Endothelial cell of umbilical vein (primary cell): Measurements from ENCODE around the gene EGR4. TPM values are rescaled to one million over a fixed set of nuclear protein-coding genes. Genes with fewer than 3 reads are reported as not detected.

Source experiments
- BruUV-seq: library from RNA; stranded (reverse); fragments of 400-500 nt; replicated peaks from 2 replicates; lab custom pipeline; 2021; lab: Mats Ljungman, UMichigan
- CTCF ChIA-PET: fragments of 300-600, 350-600 bp; sonication (Branson Sonifier 250); formaldehyde crosslinking; loops from one replicate; lab custom pipeline; 2021; ENCODE audit warnings: antibody characterized with exemption, inconsistent platforms; lab: Charles Lee
- POLR2A ChIA-PET: fragments of 300-600, 350-600 bp; sonication (Branson Sonifier 250); formaldehyde crosslinking; loops from one replicate; lab custom pipeline; 2021; ENCODE audit warnings: antibody characterized with exemption, inconsistent platforms; lab: Charles Lee
- DNase-seq: peaks from one replicate; pipeline ENCODE4 v3.0.0-alpha.2; 2011; ENCODE audit warnings: low read depth, low spot score
- FAIRE-seq: peaks from 2 replicates; lab custom pipeline; 2011; peaks lifted over from hg19 to GRCh38; lab: Jason Lieb, UNC
- H2AFZ ChIP-seq: 2 replicates; pipeline ENCODE4 v1.6.0; 2012; ENCODE audit warnings: low read depth, low read length, control low read depth, inconsistent platforms
- H3K27ac ChIP-seq: 2 replicates; pipeline ENCODE4 v1.5.1; 2011; ENCODE audit warnings: low read depth, mild to moderate bottlenecking, control low read depth, low read length, moderate library complexity; ENCODE audit not compliant: insufficient read depth
- H3K27me3 ChIP-seq, 2 experiments: 2 replicates each; pipeline versions ENCODE4 v1.6.0 to v1.6.1; 2011; ENCODE audit warnings: low read length in 2 of 2, mixed read lengths in 1 of 2; ENCODE audit not compliant: control insufficient read depth in 2 of 2, insufficient read depth in 2 of 2
- H3K36me3 ChIP-seq, 2 experiments: 2 replicates in 1 of 2; 3 replicates in 1 of 2; pipeline ENCODE4 v1.5.1; 2011; ENCODE audit warnings: low read length in 2 of 2, mild to moderate bottlenecking in 1 of 2, moderate library complexity in 1 of 2; ENCODE audit not compliant: control insufficient read depth in 2 of 2, insufficient read depth in 2 of 2; ENCODE audit errors: extremely low read depth in 1 of 2
- H3K4me1 ChIP-seq: 3 replicates; pipeline ENCODE4 v1.5.1; 2011; ENCODE audit warnings: mild to moderate bottlenecking, low read length; ENCODE audit not compliant: control insufficient read depth, insufficient read depth; ENCODE audit errors: extremely low read depth
- H3K4me2 ChIP-seq: 2 replicates; pipeline ENCODE4 v1.6.1; 2011; ENCODE audit warnings: low read length, control low read depth, mixed read lengths; ENCODE audit not compliant: insufficient read depth
- H3K4me3 ChIP-seq, 3 experiments: fragments of 200-600 bp in 1 of 3; sonication (generic), shearing (Covaris generic) in 1 of 3; replicated peaks in 1 of 3; 2 replicates each; pipeline ENCODE4 v1.5.1; 2011 to 2016; ENCODE audit warnings: control low read depth in 3 of 3, low read length in 3 of 3, mild to moderate bottlenecking in 2 of 3, inconsistent platforms in 1 of 3, low read depth in 1 of 3, moderate library complexity in 1 of 3; ENCODE audit not compliant: insufficient read depth in 1 of 3
- H3K79me2 ChIP-seq: 2 replicates; pipeline ENCODE4 v1.6.0; 2012; ENCODE audit warnings: low read length, inconsistent platforms; ENCODE audit not compliant: control insufficient read depth, insufficient read depth
- H3K9ac ChIP-seq: replicated peaks from 2 replicates; pipeline ENCODE3; 2011; ENCODE audit warnings: low read length, control low read depth; ENCODE audit not compliant: insufficient read depth; ENCODE audit errors: extremely low read depth
- H3K9me1 ChIP-seq: replicated peaks from 3 replicates; pipeline ENCODE4 v1.6.0; 2011; ENCODE audit warnings: mild to moderate bottlenecking, low read length; ENCODE audit not compliant: control insufficient read depth, insufficient read depth; ENCODE audit errors: extremely low read depth
- H3K9me3 ChIP-seq: replicated peaks from 2 replicates; pipeline ENCODE4 v1.5.1; 2012; ENCODE audit warnings: low read length, inconsistent platforms; ENCODE audit not compliant: control insufficient read depth, insufficient read depth
- H4K20me1 ChIP-seq: replicated peaks from 2 replicates; pipeline ENCODE3; 2011; ENCODE audit warnings: mild to moderate bottlenecking, low read length; ENCODE audit not compliant: control insufficient read depth, insufficient read depth; ENCODE audit errors: extremely low read depth
- CTCF ChIP-seq, 2 donors: IDR thresholded peaks; 1 replicate in 1 of 2; 2 replicates in 1 of 2; pipeline ENCODE4 v1.5.1; 2011; ENCODE audit warnings: low read length in 2 of 2, mild to moderate bottlenecking in 2 of 2, moderate library complexity in 2 of 2, control low read depth in 1 of 2, inconsistent platforms in 1 of 2, low read depth in 1 of 2; ENCODE audit not compliant: insufficient read depth in 1 of 2; ENCODE audit errors: extremely low read depth in 1 of 2
- EZH2 ChIP-seq: IDR thresholded peaks from 2 replicates; pipeline ENCODE4 v1.6.1; 2012; ENCODE audit warnings: borderline replicate concordance, low read depth, mild to moderate bottlenecking, moderate library complexity, low read length, inconsistent platforms; ENCODE audit not compliant: severe bottlenecking
- FOS ChIP-seq: IDR thresholded peaks from 2 replicates; pipeline ENCODE4 v1.6.1; 2011; ENCODE audit warnings: mild to moderate bottlenecking, low read length, moderate library complexity, borderline replicate concordance; ENCODE audit not compliant: insufficient read depth
- GATA2 ChIP-seq: IDR thresholded peaks from 2 replicates; pipeline ENCODE4 v1.7.0; 2011; ENCODE audit warnings: low read depth, mild to moderate bottlenecking, moderate library complexity, mixed read lengths, low read length; ENCODE audit not compliant: insufficient read length, insufficient read depth
- JUN ChIP-seq: IDR thresholded peaks from 2 replicates; pipeline ENCODE4 v1.6.1; 2011; ENCODE audit warnings: borderline replicate concordance, low read depth; ENCODE audit not compliant: insufficient read length, insufficient read depth
- MAX ChIP-seq: IDR thresholded peaks from 2 replicates; pipeline ENCODE4 v1.6.1; 2011; ENCODE audit not compliant: insufficient read depth, insufficient read length
- MYC ChIP-seq: IDR thresholded peaks from one replicate; pipeline ENCODE4 v1.6.1; 2011; ENCODE audit warnings: mild to moderate bottlenecking, low read depth, low read length
- POLR2A ChIP-seq: IDR thresholded peaks from 2 replicates; pipeline ENCODE4 v1.6.1; 2012; ENCODE audit warnings: low read depth, mild to moderate bottlenecking, control low read depth, low read length
- POLR2AphosphoS5 ChIP-seq: IDR thresholded peaks from 2 replicates; pipeline ENCODE4 v1.6.1; 2012; ENCODE audit warnings: low read depth, mild to moderate bottlenecking, control low read depth, low read length, moderate library complexity; ENCODE audit not compliant: insufficient read depth
- dilution Hi-C: fragments of 300-500 bp; cut with MboI; formaldehyde crosslinking; loops from one replicate; pipeline ENCODE4 v1.15.0; 2019; ENCODE audit warnings: low sequenced_read_pairs; ENCODE audit not compliant: extremely low pct_ligation_motif_present
- intact Hi-C: fragments of 100-400 bp; cut with micrococcal nuclease; formaldehyde crosslinking; loops from one replicate; pipeline ENCODE4 v1.10.0; 2022
- polyA plus RNA-seq, 4 experiments: library from polyadenylated mRNA; depleted of rRNA in 3 of 4; stranded (reverse) in 3 of 4; unstranded in 1 of 4; fragments of >200 nt; gene quantifications; 2 replicates each; pipeline versions ENCODE4 v1.2.1 to v1.2.3, GENCODE V29; 2011 to 2012; ENCODE audit warnings: missing spikeins in 1 of 4
- total RNA-seq: library from RNA; stranded (reverse); gene quantifications from 2 replicates; pipeline ENCODE4 v1.2.3, GENCODE V29; 2021

Gene EGR4
- total and polyA plus RNA-seq, 2 donors (not counting 3 experiments of a cell fraction or from before 2014, with no cell fraction given) = not detected

GRCh38 chr2:73269686-73270465, 23.5 kb downstream of the EGR4 start:
- Histone ChIP-seq H3K36me3 (no peaks in the 10 kb centered on the region), H3K9me1 (no peaks in the 10 kb centered on the region), H3K9me3 (no peaks in the 10 kb centered on the region), H4K20me1 (no peaks in the 10 kb centered on the region), H2AFZ (no peak overlapping the region), H3K4me2 (no peak overlapping the region), H3K4me3 (no peak overlapping the region), H3K9ac (no peak overlapping the region), H3K27me3 (peaks cover 43 to 48% of the 10 kb centered on the region in 2 experiments), H3K4me1 (no peaks in the 10 kb centered on the region), H3K79me2 (no peaks in the 10 kb centered on the region), H3K27ac (no peak overlapping the region)
- intact Hi-C loops (no loop called here), dilution Hi-C loops (no loop called here)
- no peak for DNase-seq
- no peak for TF ChIP-seq GATA2
- no peak for TF ChIP-seq JUN
- TF ChIP-seq FOS = no peak
- no peak for TF ChIP-seq MAX
- TF ChIP-seq POLR2A = no peak
- no peak for TF ChIP-seq POLR2AphosphoS5
- TF ChIP-seq CTCF (IDR thresholded peaks at IDR 0.05; ENCODE audit: extremely low read depth in 1 of 2, insufficient read depth in 1 of 2, low read depth in 1 of 2, low read length in 2 of 2) = no peak
- no peak for TF ChIP-seq MYC
- no peak for TF ChIP-seq EZH2
- no peak for FAIRE-seq
- ChIA-PET POLR2A (no interaction called here), CTCF (interaction anchor here (1.2 kb wide), 1 partner anchor 20 kb away, joined by 4 read pairs; no protein-coding TSS in a partner anchor)
- no TSS peak for BruUV-seq
